NCI-H2107 treated with DMSO at 0.1 percent for 48 hours (cell line): ENCODE results near the gene CSNK1G2.
"Not testable (repeated sequence)": the region's sequence is repeated elsewhere in the genome, so short reads cannot be mapped to it uniquely, and the experiment has no call there.

Experiments
- DNase-seq: peaks from one replicate; lab custom pipeline; 2025; ENCODE audit not compliant: unreplicated experiment; lab: John Stamatoyannopoulos, UW

Gene CSNK1G2

DNA sequence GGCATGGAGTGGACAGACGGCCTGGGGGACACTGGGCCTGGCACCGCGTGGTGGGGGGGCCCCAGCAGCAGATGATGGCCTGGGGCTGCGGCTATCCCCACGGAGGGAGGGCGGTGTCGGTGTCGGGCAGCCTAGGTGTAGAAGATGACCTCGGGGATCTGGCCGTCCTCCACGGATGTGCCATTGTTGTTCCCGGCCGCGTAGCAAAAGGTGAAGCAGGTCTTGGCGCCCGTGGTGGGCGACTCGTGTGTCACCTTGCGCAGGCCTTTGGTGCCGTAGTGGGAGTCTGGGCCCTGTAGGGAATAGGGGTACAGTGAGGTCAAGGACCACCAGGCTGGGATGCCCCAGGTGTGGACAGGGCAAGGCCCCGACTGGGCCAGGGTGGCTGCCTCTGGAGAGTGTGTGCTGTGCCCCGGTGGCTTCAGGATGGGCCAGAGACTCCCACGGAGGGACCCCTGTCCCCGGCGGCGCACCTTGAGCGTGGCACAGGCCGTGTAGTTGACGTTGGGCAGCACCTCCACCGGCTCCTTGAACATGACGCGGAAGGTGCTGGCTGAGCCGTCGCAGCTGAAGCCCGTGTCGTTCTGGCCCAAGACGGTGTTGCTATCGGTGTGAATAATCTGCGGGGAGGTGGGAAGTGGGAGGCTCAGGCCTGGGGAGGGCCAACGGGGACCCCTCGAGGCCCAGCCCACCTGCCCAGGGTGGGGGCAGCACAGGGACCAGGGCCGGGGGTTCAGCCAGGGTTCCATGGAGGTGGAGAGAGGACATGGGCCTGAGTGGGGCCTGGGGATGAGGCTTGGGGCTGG lies 45.6 kb downstream of the CSNK1G2 start:
- no peak for DNase-seq

DNA sequence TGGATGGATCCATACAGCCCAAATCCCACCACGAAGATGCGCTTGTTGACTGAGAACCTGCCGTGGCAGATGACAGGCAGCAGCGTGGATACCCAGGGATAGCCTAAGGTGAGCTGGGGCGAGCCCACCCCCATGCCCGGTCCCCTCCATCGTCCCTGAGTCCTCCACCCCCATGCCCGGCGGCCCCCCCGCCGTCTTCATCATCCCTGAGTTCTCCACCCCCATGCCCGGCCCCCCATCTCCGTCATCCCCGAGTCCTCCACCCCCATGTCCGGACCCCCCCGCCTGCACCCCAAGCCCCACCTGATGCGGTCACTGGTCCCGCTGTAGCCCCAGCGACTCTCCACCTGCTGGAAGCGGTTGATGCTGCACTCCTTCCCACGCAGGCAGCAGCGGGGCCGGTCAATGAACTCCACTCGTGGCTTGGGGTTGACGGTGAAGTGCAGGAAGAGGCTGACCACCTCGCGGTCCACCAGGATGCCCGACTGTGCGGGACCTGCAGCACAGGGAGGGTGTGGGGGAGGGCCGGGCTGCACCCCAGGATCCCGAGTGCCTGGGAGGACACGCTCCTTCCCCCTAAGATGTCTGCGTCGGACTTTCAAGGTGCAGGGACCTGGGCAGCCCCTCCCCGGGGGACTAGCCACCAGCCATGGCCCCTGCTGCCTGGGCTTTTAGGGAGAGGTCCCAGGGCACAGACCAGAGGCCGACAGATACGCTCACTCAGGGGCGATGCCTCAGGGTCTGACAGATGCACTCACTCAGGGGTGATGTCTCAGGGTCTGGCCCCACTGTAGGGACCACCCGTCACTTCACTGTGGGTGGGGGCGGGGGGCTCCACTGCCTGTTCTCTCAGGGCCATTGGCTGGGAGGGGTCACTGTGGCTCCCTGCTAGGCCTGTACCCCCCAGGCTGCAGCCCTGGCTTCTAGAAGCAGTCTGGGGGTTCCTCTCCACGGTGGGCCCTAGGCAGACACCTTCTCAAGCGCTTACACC lies 46.5 kb downstream of the CSNK1G2 start:
- DNase-seq, result no peak

DNA sequence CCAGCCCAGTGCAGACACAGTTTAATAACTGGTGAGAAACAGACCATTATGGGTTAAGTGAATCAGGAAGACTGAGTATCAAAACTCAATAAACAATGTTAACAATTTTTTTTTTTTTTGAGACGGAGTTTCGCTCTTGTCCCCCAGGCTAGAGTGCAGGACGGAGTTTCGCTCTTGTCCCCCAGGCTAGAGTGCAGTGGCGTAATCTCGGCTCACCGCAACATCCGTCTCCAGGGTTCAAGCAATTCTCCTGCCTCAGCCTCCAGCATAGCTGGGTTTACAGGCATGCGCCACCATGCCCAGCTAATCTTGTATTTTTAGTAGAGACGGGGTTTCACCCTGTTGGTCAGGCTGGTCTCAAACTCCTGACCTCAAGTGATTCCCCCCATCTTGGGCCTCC lies 47.5 kb downstream of the CSNK1G2 start:
- not testable (repeated sequence) for DNase-seq

DNA sequence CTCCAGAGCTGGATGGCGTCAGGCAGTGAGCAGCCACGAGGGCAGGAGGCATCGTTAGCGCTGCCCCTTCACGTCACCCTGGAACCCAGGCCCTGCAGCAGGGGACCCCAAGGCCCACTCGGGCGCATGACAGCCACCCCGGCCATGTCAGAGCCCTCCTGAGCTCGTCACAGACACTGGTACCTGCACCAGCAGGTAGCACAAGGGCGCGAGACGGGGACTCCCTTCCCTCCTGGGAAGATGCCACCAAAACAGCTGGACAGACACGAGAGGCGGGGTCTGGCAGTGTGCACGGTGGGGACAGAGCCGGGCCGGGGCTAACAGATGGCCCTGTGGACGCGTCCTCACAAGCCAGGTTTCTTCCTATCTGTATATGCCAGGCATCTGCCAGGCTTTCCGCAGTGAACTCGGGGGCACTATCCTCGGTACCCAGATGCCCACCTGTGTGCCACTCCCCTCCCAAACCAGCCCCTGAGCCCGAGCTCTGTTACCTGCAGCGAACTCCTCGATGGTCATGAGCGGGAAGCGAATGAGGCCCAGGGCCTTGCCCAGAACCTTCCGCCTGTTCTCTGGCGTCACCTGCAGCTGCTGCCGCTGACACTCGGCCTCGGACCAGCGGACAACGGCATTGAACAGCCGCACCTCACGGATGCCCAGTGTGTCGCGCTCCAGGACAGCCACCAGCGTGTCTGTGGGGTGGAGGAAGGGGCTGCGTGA lies 48.7 kb downstream of the CSNK1G2 start:
- DNase-seq, result no peak

DNA sequence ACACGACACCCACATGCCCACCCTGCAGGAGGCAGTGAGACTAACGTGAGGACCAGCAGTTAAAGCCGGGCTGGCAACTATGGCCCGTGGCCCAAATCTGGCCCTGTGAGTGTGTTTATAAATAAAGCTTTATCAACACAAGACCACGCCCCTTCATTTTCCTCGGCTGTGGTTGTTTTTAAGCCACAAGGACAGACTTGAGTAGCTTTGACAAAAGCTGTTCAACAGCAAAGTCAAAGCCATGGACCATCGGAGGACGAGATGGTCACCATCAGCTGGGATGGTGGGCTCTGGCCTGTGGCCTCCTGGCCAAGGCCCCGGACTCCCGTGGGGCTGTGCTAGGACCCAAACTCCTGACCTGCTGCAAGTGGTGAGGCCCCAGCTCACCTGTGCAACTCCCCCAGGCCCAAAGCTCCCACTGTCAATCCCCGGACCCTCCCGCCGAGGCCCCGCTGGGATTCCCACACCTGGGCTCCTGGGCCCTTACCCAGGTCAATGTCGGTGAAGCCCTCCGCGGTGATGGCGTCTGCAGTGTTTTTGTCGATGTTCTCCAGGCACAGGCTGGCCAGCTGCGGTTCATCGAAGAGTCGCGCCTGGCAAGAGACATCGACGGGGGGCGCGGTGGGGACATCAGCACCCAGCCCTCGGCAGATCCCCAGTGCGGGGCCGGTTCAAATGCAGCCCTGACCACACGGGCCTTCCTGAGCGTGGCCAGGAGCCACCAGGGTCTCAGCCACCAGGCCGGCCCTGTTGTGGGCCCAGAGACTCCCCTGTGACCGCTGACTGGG lies 49.5 kb downstream of the CSNK1G2 start:
- DNase-seq, result no peak

DNA sequence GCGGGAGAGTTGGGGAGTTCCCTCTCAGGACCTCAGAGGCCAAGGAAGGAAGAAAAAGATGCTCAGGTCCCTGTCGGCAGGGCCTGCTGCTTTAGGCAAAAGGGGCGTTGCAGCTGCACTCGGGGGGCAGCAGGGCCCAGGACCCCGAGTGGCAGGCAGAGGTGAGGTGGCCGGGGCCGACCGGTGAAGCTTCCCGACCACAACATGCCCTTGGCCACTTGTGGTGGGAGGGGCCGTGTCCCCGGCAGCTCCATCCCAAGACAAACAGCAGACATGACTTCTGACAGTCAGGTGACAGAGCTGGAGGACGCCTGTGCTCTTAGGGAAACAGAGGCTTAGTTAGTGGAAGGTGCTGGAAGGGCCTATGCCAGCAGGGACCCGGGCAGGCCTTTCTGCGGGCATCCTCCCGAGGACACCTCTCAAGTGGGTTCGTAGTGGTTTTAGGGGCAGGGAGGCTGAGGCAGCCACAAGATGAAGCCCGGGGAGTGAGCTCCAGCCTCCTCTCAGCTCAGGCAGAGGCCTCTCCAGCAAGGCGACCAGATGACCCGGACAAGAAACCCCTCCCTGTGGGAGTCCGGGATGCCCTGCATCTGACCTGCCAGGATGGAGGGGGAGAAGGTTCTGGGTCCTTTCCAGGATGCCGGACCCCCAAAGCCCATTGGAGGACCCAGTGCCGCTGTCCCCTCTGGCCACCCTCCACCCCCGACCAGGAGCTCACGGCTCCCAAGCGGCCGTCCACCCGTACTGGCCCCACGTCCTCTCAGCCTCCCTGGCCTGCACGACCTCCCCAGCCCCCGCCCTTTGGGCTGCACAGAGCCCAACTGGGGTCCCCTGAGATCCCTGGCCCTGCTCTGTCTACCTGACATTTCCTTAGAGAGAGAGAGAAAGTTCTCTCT lies 50.3 kb downstream of the CSNK1G2 start:
- DNase-seq, result no peak

DNA sequence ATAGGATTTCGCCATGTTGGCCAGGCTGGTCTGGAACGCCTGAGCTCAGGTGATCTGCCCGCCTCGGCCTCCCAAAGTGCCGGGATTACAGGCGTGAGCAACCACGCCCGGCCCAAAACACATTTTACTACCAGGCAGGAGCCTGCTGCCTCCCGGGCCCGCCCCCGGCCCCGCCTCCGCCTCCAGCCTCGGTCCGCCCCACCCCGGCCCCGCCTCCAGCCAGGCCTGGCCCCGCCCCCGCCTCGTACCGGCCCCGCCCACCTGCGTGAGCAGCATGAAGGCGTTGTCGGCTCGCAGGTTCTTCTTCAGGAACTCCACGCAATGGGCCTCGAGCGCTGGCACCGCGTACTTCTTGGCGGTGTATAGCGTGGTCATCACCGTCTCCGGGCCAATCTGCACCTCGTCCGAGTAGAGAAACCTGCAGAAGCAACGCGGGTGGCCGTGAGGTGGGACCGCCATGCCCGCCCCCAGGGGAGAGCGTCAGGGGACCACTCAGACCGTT lies 51.8 kb downstream of the CSNK1G2 start:
- no peak for DNase-seq

DNA sequence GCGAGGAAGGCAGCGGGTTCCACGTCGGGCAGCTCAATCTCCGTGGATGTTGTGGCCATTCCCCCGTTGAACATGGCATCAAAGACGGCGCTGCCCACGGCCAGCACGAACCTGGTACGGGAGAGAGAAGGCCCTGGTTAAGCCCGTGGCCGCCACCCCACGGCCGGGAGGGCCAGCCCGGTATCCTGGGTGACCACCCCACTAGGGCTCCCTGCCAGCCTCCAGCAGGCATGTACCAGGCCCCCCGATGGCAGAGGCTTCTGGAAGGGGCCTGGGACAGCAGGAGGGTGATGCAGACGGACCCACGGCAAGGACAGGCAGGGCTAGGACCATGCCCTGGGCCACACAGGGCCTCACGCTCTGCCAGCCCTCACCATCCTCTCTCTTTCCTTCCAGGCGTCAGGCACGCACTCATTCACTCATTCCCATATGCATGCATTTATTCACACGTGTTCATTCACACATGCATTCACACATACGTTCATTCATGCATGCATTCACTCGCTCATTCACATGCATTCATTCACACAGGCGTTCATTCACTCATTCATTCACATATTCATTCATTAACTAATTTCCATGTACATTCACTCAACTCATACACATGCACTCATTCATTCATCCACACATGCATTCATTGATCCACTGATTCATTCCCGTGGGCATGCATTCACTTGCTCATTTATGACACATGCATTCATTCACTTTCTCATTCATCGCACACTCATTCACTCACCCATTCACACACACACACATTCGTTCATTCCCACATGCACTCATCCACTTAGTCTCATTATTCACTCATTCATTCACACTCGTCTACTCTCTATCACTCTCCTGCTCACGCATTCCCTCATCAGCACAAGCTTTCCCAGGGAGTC lies 56.6 kb downstream of the CSNK1G2 start:
- no peak for DNase-seq

DNA sequence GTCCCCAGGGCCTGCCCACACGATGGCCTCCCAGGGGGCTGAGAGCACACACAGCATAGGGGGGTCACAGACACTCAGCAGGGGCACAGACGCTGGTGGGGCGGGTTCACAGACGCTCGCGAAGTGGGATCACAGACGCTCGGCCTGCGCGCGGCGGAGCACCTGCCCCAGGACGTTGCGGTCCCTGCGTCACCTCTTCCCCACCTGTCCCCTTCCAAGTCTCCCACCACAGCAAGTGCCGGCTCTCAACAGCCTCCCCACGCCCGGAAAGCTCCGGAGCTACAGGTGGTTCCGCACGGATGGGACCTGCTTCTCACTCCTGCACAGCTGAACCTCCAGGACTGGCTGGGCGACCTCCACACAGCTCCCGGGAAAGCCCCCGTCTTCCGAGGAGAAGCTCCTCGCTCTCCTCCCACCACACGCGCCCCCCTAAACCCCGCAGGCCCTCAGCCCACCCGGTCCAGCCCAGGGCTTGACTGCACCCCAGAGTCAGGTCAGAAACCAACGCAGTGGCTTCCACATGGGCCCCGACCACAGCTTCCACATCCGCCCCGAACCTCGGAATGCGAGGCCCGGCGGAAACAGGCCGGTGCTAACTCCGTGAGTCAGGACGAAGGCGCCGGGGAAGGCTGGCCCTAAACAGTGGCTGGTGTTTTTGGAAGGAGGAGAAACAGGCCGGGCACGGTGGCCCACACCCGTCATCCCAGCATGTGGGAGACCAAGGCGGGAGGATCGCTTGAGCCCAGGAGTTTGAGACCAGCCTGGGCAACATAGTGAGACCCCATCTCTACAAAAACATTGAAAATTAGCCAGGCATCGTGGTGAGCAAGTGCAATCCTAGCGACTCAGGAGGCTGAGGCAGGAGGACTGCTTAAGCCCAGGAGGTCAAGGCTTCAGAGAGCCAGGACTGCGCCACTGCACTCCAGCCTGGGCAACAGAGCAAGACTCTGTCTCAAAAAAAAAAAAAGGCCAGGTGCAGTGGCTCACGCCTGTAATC lies 58.0 kb downstream of the CSNK1G2 start:
- DNase-seq, result no peak

DNA sequence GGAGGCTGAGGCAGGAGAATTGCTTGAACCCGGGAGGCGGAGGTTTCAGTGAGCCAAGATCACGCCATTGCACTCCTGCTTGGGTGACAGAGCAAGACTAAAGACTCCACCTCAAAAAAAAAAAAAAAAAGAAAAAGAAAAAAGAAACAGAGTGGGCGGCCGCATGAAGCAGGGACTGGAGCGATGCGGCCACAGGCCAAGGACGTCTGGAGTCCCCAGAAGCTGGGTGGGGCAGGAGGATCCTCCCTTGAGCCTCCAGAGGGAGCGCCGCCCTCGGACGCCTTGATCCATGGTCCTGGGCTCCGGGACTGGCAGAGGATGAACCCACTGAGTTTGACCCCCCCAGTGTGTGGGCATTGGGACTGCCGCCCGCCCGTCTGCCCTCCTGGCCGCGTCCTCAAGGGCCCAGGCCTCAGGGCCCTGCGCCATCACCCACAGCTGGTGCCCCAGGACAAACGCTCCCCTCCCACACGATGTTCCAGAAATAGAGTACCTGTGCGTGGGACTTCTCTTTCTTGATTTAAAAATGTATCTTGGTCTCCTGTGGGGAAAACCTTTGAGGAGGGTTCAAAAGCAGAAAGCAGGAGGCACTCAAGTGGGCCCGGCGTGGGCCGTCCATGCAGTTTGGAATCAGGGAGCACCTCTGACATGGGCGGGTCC lies 59.0 kb downstream of the CSNK1G2 start:
- no peak for DNase-seq

DNA sequence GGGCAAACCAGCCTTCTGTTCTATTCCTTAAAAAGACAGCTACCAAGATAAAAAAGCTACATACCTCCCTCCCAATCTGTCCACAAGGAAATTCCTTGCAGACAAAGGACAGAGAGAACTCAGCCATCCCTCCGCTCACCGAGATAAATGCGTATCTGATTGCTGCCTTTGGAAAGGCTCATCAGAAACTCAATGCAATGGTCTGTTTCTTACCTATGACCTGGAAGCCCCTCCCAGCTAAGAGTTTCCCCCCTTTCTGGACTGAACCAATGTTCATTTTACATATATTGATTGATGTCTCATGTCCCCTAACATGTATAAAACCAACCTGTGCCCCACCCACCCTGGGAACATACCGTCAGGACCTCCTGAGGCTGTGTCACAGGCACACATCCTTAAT lies 62.9 kb downstream of the CSNK1G2 start:
- no peak for DNase-seq

DNA sequence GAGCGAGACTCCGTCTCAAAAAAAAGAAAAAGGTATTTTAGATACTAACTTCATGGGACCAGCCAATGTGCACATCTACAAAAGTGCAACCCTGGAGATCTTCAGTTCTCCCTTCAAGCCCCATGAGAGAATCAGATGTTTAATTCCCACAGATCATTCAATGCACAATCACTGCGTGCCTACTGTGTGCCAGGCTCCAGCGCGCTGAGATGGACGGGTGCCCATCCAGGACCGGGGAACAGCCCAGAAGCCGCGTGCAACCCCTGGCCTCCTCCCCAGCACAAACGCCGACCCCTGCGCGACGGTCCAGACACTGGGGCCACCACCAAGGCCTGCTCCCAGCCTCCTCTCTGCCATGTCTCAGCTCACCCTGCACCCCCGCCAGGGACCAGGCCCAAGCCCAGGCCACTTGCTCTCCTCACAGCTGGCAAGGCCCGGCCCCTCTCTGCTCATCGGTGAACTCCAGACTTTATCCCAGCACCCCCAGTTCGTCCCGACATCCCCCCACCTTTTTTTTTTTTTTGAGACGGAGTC lies 69.2 kb downstream of the CSNK1G2 start:
- DNase-seq, result no peak

DNA sequence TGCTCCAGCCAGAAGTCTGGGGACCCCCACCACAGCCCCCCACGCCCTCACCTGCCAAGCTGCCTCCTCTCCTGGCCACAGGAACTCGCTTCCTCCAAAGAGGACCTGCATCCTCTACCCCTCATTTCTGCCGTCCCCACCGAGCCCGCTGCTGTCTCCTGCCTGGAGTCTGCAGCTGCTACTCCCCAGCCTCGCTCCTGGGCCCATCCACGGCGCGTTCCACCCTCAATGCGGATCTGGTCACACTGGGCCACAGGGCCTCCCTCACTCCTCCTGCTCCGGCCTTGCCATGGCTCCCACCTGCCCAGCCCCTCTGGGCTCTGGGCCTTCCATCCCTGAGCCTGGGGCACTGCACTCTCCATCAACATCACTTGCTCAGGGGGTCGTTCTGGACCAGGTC lies 70.2 kb downstream of the CSNK1G2 start:
- DNase-seq, result no peak

DNA sequence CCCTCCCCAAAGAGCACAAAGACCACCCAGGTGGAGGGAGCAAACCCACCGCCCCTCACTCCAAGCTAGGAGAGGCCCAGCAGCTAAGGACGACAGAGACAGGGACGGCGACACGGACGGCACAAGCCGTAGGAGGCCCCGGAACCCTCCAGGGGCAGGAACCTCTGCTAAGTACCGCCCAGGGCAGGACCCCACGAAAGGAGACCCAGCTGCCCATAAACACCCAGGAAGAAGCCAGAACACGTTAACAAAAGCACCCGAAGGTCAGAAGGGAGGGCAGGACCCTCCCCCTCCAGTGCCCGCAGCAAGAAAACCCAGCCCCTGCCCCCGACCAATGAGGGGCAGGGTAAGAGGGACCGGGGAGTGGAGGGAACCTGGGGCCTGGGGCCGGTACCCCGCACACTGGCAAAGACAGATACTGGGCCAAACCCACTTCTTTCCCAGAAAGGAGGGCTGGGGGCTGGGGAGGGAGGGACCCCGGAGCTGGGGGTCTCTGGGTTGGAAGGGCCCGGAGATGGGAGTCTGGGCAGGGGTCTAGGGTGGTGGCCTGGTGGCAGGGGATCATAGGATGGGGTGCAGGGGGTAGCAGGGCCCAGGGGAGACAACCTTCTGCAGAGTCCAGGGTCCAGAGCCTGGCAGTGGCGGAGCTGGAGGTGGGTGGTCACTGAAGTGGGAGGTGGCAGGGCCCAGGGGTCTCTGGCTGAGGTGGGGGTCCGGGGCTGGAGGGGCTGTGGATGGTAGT lies 72.1 kb downstream of the CSNK1G2 start:
- DNase-seq, result no peak

DNA sequence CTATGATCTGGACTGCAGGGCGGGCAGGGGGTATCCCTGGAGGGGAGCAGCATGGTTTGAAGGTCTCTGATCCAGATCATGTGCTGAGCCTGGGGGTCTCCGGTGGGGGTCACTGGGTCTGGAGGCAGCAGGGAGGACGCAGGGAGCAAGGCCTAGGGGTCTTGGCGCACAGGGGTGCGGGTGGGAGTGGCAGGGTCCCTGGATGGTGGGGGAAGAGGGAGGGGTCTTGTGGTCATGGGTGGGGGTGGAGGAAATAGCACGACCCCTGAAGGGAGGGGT lies 72.7 kb downstream of the CSNK1G2 start:
- DNase-seq, result no peak

DNA sequence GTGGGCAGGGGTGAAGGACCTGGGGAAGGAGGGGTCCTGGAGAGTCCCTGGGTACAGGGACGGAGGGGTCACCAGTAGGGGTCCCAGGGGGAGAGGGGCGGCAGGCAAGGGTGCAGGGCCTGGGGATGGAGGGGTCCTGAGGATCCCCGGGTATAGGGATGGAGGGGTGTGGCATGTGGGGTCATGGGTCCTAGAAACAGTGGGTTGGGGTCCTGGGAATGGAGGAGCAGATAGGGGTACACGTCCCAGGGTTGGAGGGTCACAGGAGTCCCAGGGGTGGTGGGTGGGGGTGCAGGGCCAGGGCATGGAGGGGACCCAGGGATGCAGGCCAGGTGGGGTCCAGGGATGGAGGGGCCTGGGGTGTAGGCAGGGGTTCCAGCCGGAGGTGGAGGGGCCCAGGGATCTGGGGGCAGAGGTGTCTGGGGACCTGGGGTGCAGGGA lies 73.2 kb downstream of the CSNK1G2 start:
- DNase-seq, result no peak
